ENCODE data around the gene MYF6. TPM values are rescaled to one million over a fixed set of nuclear protein-coding genes. Genes with fewer than 3 reads are reported as not detected.

MYF6 gene
- polyA plus RNA-seq, 1 experiment = 0.06 TPM

- Histone ChIP-seq H3K4me3 (ENCODE audit: low read depth, low read length) (no peak overlapping the region), H3K36me3 (ENCODE audit: control insufficient read depth, insufficient read depth, low read length) (no peaks in the 10 kb centered on the region; the same call in 1 of the 2 replicates), H3K27me3 (ENCODE audit: control insufficient read depth, insufficient read depth, low read length) (no peaks in the 10 kb centered on the region)
- DNase-seq (ENCODE audit: low read depth) = no peak
- TF ChIP-seq, protein P1, sequence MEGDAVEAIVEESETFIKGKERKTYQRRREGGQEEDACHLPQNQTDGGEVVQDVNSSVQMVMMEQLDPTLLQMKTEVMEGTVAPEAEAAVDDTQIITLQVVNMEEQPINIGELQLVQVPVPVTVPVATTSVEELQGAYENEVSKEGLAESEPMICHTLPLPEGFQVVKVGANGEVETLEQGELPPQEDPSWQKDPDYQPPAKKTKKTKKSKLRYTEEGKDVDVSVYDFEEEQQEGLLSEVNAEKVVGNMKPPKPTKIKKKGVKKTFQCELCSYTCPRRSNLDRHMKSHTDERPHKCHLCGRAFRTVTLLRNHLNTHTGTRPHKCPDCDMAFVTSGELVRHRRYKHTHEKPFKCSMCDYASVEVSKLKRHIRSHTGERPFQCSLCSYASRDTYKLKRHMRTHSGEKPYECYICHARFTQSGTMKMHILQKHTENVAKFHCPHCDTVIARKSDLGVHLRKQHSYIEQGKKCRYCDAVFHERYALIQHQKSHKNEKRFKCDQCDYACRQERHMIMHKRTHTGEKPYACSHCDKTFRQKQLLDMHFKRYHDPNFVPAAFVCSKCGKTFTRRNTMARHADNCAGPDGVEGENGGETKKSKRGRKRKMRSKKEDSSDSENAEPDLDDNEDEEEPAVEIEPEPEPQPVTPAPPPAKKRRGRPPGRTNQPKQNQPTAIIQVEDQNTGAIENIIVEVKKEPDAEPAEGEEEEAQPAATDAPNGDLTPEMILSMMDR (IDR thresholded peaks at IDR 0.05; ENCODE audit: insufficient read depth, low read depth, low read length) = no peak
- ChIA-PET POLR2A (no interaction called here), CTCF (interaction anchor here (0.7 kb wide), 1 partner anchor 436 kb away, joined by 3 read pairs; no protein-coding TSS in a partner anchor)
These were observed 30.6 kb upstream of the MYF6 start for GRCh38 chr12:80676856-80677255.

DNA sequence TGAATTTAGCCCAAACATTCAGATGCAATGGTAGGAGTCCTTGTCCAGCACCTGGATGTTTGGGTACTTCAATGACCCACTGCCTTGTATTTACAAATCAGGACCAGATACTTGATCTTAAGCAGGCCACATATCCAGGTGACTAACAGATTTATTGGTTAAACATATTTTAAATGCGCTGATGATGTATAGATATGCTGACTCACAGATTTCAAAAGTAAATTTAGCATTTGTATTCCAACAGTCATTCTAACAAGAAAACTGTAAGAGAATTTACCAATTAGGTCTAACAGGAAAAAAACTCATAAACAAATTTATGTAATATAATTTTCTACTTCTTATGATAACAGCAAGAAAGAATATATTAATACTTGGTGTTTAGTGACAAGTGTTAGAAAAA is 29.4 kb upstream of the MYF6 start:
- DNase-seq (ENCODE audit: low read depth) = no peak
- Histone ChIP-seq H3K27me3 (ENCODE audit: control insufficient read depth, insufficient read depth, low read length) (no peaks in the 10 kb centered on the region), H3K4me3 (ENCODE audit: low read depth, low read length) (no peak overlapping the region), H3K36me3 (ENCODE audit: control insufficient read depth, insufficient read depth, low read length) (no peaks in the 10 kb centered on the region; the same call in 1 of the 2 replicates)
- POLR2A ChIA-PET = no interaction called here
- CTCF ChIA-PET = interaction anchor here (0.9 kb wide), 1 partner anchor 21 kb away, joined by 3 read pairs; no protein-coding TSS in a partner anchor
- TF ChIP-seq, protein P1 (IDR thresholded peaks at IDR 0.05; ENCODE audit: insufficient read depth, low read depth, low read length) = no peak

GRCh38 chr12:80679346-80680131 is 27.9 kb upstream of the MYF6 start:
- TF ChIP-seq, protein P1 (IDR thresholded peaks at IDR 0.05; ENCODE audit: insufficient read depth, low read depth, low read length) = no peak
- no peak overlapping the region for H3K4me3 ChIP-seq (ENCODE audit: low read depth, low read length)
- H3K27me3 ChIP-seq (ENCODE audit: control insufficient read depth, insufficient read depth, low read length) = no peaks in the 10 kb centered on the region
- no peak for DNase-seq (ENCODE audit: low read depth)
- POLR2A ChIA-PET = no interaction called here
- H3K36me3 ChIP-seq (ENCODE audit: control insufficient read depth, insufficient read depth, low read length) = no peaks in the 10 kb centered on the region
- CTCF ChIA-PET = no interaction called here

DNA sequence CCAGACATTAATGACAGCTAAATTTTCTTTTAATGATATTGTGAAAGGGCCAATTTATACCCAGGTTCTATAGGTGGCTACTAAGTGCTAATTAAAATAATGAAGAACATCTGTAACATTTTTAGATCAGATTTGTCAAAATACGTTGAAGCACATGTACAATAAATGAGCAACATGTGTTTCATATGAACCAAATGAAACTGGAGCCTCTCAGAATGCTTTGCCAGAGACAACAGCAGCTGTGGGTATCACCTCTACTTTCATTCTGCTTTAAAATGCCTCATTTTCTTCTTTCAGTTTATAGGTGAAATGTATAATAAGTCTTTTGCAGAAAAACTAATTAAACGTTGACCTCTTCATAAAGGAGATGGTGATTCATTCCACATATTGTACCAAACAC is 26.1 kb upstream of the MYF6 start:
- Histone ChIP-seq H3K4me3 (ENCODE audit: low read depth, low read length) (no peak overlapping the region), H3K27me3 (ENCODE audit: control insufficient read depth, insufficient read depth, low read length) (no peaks in the 10 kb centered on the region), H3K36me3 (ENCODE audit: control insufficient read depth, insufficient read depth, low read length) (no peaks in the 10 kb centered on the region)
- TF ChIP-seq, protein P1 (IDR thresholded peaks at IDR 0.05; ENCODE audit: insufficient read depth, low read depth, low read length) = no peak
- DNase-seq (ENCODE audit: low read depth) = no peak
- ChIA-PET POLR2A (no interaction called here), CTCF (no interaction called here)

- POLR2A ChIA-PET = no interaction called here
- TF ChIP-seq, protein P1 (IDR thresholded peaks at IDR 0.05; ENCODE audit: insufficient read depth, low read depth, low read length) = no peak
- Histone ChIP-seq H3K36me3 (ENCODE audit: control insufficient read depth, insufficient read depth, low read length) (no peaks in the 10 kb centered on the region), H3K4me3 (ENCODE audit: low read depth, low read length) (no peak overlapping the region), H3K27me3 (ENCODE audit: control insufficient read depth, insufficient read depth, low read length) (no peaks in the 10 kb centered on the region)
- CTCF ChIA-PET = no interaction called here
- DNase-seq (ENCODE audit: low read depth) = no peak
These were observed 25.6 kb upstream of the MYF6 start for GRCh38 chr12:80681786-80682185.
